HCT116 (cell line): ENCODE results near the gene TPK1. TPM values are rescaled to one million over a fixed set of nuclear protein-coding genes. Genes with fewer than 3 reads are reported as not detected.

Experiments
- ATAC-seq: fragments of 200-7000 bp; cut with Tn5 transposase; 2 replicates; pipeline ENCODE4 v1.9.1; 2020; ENCODE audit warnings: mild to moderate bottlenecking, moderate library complexity
- BruUV-seq: library from RNA; stranded (reverse); fragments of 400-500 nt; replicated peaks from 2 replicates; lab custom pipeline; 2021; lab: Mats Ljungman, UMichigan
- CTCF ChIA-PET: fragments of 300-600 bp; sonication (Branson Sonifier 250); formaldehyde crosslinking; loops from one replicate; lab custom pipeline; 2021; ENCODE audit warnings: antibody characterized with exemption; lab: Charles Lee
- POLR2A ChIA-PET: fragments of 300-600, 350-600 bp; sonication (Branson Sonifier 250); formaldehyde crosslinking; loops from one replicate; lab custom pipeline; 2021; ENCODE audit warnings: antibody characterized with exemption; lab: Charles Lee
- RAD21 ChIA-PET, 2 experiments: fragments of 300-600 bp; sonication (Branson Sonifier 250); formaldehyde crosslinking; loops; one replicate each; lab custom pipeline; 2023; ENCODE audit warnings: low total read pairs in 2 of 2; ENCODE audit not compliant: uncharacterized antibody in 2 of 2, unreplicated experiment in 2 of 2, low non-redundant PET in 1 of 2; lab: Charles Lee
- DNase-seq: peaks from one replicate; pipeline ENCODE4 v3.0.0-alpha.2; 2010; ENCODE audit warnings: low read depth, low spot score
- H2AFZ ChIP-seq: fragments of 200-600 bp; shearing (Covaris generic), sonication (generic); 2 replicates; pipeline ENCODE4 v1.6.1; 2017; ENCODE audit warnings: low read depth, mixed run types, mixed read lengths, antibody characterized with exemption, low read length; ENCODE audit not compliant: poor library complexity, severe bottlenecking
- H3K27ac ChIP-seq: 2 replicates; pipeline ENCODE4 v1.5.1; 2012; ENCODE audit warnings: low read depth, low read length
- H3K27me3 ChIP-seq: fragments of 200-600 bp; sonication (generic); 2 replicates; pipeline ENCODE4 v1.6.1; 2016; ENCODE audit warnings: mixed run types, low read length, mixed read lengths; ENCODE audit not compliant: insufficient read depth
- H3K36me3 ChIP-seq, 2 experiments: fragments of 200-500 bp in 1 of 2; fragments of 200-600 bp in 1 of 2; sonication (Bioruptor generic) in 1 of 2; sonication (generic) in 1 of 2; 2 replicates each; pipeline versions ENCODE4 v1.5.1 to v1.6.1; 2014 to 2016; ENCODE audit warnings: low read length in 2 of 2, inconsistent platforms in 1 of 2, mixed read lengths in 1 of 2, mixed run types in 1 of 2; ENCODE audit not compliant: insufficient read depth in 2 of 2, control insufficient read depth in 1 of 2
- H3K4me1 ChIP-seq, 2 experiments: fragments of 200-600 bp in 1 of 2; sonication (generic) in 1 of 2; 2 replicates each; pipeline versions ENCODE4 v1.5.1 to v1.6.1; 2012 to 2017; ENCODE audit warnings: low read length in 2 of 2, inconsistent platforms in 1 of 2, mild to moderate bottlenecking in 1 of 2, mixed read lengths in 1 of 2, mixed run types in 1 of 2, moderate library complexity in 1 of 2; ENCODE audit not compliant: insufficient read depth in 2 of 2, control insufficient read depth in 1 of 2
- H3K4me2 ChIP-seq: fragments of 200-600 bp; sonication (generic); 2 replicates; pipeline ENCODE4 v1.6.1; 2017; ENCODE audit warnings: mixed run types, low read length, mixed read lengths
- H3K4me3 ChIP-seq, 2 experiments: fragments of 200-600 bp in 1 of 2; sonication (generic) in 1 of 2; replicated peaks in 1 of 2; 2 replicates each; pipeline ENCODE4 v1.5.1; 2011 to 2016; ENCODE audit warnings: low read length in 2 of 2, control low read depth in 1 of 2, low read depth in 1 of 2, mild to moderate bottlenecking in 1 of 2, mixed read lengths in 1 of 2, mixed run types in 1 of 2
- H3K79me2 ChIP-seq: fragments of 200-600 bp; sonication (generic); 2 replicates; pipeline ENCODE4 v1.6.1; 2017; ENCODE audit warnings: mild to moderate bottlenecking, mixed run types, low read length, moderate library complexity, mixed read lengths; ENCODE audit not compliant: insufficient read depth
- H3K9ac ChIP-seq: fragments of 200-600 bp; sonication (generic); 2 replicates; pipeline ENCODE4 v1.6.1; 2016; ENCODE audit warnings: low read length, mixed read lengths
- H3K9me2 ChIP-seq: fragments of 200-600 bp; sonication (generic), shearing (Covaris generic); 2 replicates; pipeline ENCODE4 v1.6.1; 2017; ENCODE audit warnings: mixed run types, mild to moderate bottlenecking, moderate library complexity; ENCODE audit not compliant: insufficient read depth
- H3K9me3 ChIP-seq, 2 experiments: fragments of 200-500 bp in 1 of 2; fragments of 200-600 bp in 1 of 2; sonication (Bioruptor generic) in 1 of 2; sonication (generic) in 1 of 2; 2 replicates each; pipeline ENCODE4 v1.6.1; 2014 to 2017; ENCODE audit warnings: low read length in 2 of 2, mixed read lengths in 2 of 2, inconsistent platforms in 1 of 2, low read depth in 1 of 2, mild to moderate bottlenecking in 1 of 2, mixed run types in 1 of 2, moderate library complexity in 1 of 2; ENCODE audit not compliant: control insufficient read depth in 1 of 2, insufficient read depth in 1 of 2
- H4K20me1 ChIP-seq: fragments of 200-600 bp; sonication (generic), shearing (Covaris generic); 2 replicates; pipeline ENCODE4 v1.6.1; 2017; ENCODE audit warnings: mixed run types, mild to moderate bottlenecking, moderate library complexity; ENCODE audit not compliant: insufficient read depth
- ATF3 ChIP-seq: IDR thresholded peaks from 2 replicates; pipeline ENCODE4 v1.6.1; 2012
- CBX3 ChIP-seq: IDR thresholded peaks from 2 replicates; pipeline ENCODE4 v1.6.1; 2012; ENCODE audit warnings: low read depth
- CEBPB ChIP-seq: IDR thresholded peaks from 2 replicates; pipeline ENCODE4 v1.6.1; 2012; ENCODE audit warnings: low read depth
- CTCF ChIP-seq, 3 experiments: fragments of 200-600 bp in 1 of 3; sonication (generic) in 1 of 3; IDR thresholded peaks in 2 of 3; conservative IDR thresholded peaks in 1 of 3; 2 replicates each; pipeline ENCODE4 v1.5.1; 2012 to 2017; ENCODE audit warnings: low read depth in 2 of 3, low read length in 2 of 3, antibody characterized with exemption in 1 of 3, borderline replicate concordance in 1 of 3, control low read depth in 1 of 3, mild to moderate bottlenecking in 1 of 3, mixed read lengths in 1 of 3, mixed run types in 1 of 3, moderate library complexity in 1 of 3; ENCODE audit not compliant: insufficient read depth in 1 of 3
- EGR1 ChIP-seq: IDR thresholded peaks from 2 replicates; pipeline ENCODE4 v1.6.1; 2012; ENCODE audit warnings: low read depth
- ELF1 ChIP-seq: IDR thresholded peaks from 2 replicates; pipeline ENCODE4 v1.6.1; 2012; ENCODE audit warnings: low read depth, borderline replicate concordance
- EZH2 ChIP-seq: fragments of 200-600 bp; sonication (generic); IDR thresholded peaks from 2 replicates; pipeline ENCODE4 v1.6.1; 2017; ENCODE audit warnings: antibody characterized with exemption, mixed run types
- FOSL1 ChIP-seq: IDR thresholded peaks from 2 replicates; pipeline ENCODE4 v1.6.1; 2012; ENCODE audit warnings: low read depth
- MAX ChIP-seq: IDR thresholded peaks from 2 replicates; pipeline ENCODE4 v1.6.1; 2012
- POLR2AphosphoS5 ChIP-seq: IDR thresholded peaks from 2 replicates; pipeline ENCODE4 v1.6.1; 2011; ENCODE audit warnings: mild to moderate bottlenecking, low read depth, low read length, moderate library complexity
- RAD21 ChIP-seq: IDR thresholded peaks from 2 replicates; pipeline ENCODE4 v1.6.1; 2012; ENCODE audit warnings: low read depth, mild to moderate bottlenecking
- REST ChIP-seq: IDR thresholded peaks from 2 replicates; pipeline ENCODE4 v1.6.1; 2012; ENCODE audit warnings: low read depth
- SIN3A ChIP-seq: IDR thresholded peaks from 2 replicates; pipeline ENCODE4 v1.6.1; 2012; ENCODE audit warnings: low read depth
- SP1 ChIP-seq: IDR thresholded peaks from 2 replicates; pipeline ENCODE4 v1.6.1; 2012; ENCODE audit warnings: low read depth
- SRF ChIP-seq: IDR thresholded peaks from 2 replicates; pipeline ENCODE4 v1.6.1; 2012; ENCODE audit warnings: low read depth
- TCF7L2 ChIP-seq: IDR thresholded peaks from 2 replicates; pipeline ENCODE4 v1.7.0; 2011; ENCODE audit warnings: borderline replicate concordance, inconsistent platforms; ENCODE audit not compliant: insufficient read depth, insufficient read length; ENCODE audit errors: extremely low read depth
- YY1 ChIP-seq: IDR thresholded peaks from 2 replicates; pipeline ENCODE4 v1.6.1; 2011; ENCODE audit warnings: low read length, low read depth, moderate library complexity, mild to moderate bottlenecking; ENCODE audit not compliant: insufficient replicate concordance; ENCODE audit errors: extremely low read depth
- ZBTB33 ChIP-seq: IDR thresholded peaks from 2 replicates; pipeline ENCODE4 v1.6.1; 2011; ENCODE audit warnings: mild to moderate bottlenecking, low read length, moderate library complexity; ENCODE audit not compliant: insufficient replicate concordance; ENCODE audit errors: extremely low read depth
- ZFX ChIP-seq: fragments of 450-650 bp; IDR thresholded peaks from 2 replicates; pipeline ENCODE4 v1.6.1; 2017
- ZNF274 ChIP-seq: fragments of 200-500 bp; sonication (Bioruptor generic); IDR thresholded peaks from 2 replicates; pipeline ENCODE4 v1.6.1; 2014; ENCODE audit warnings: mild to moderate bottlenecking, low read depth, low read length, inconsistent platforms
- intact Hi-C: fragments of 100-400 bp; cut with micrococcal nuclease; formaldehyde crosslinking; loops from 2 replicates; pipeline ENCODE4 v1.10.0; 2022
- total RNA-seq: library from RNA; stranded (reverse); gene quantifications from one replicate; pipeline ENCODE4 v1.2.1, GENCODE V29; 2021; ENCODE audit not compliant: unreplicated experiment

The TPK1 gene
- total RNA-seq, 1 experiment from 2014 or later = 5.4 TPM

GRCh38 chr7:144404946-144405345 is 430.9 kb downstream of the TPK1 start:
- no peak overlapping the region for H2AFZ ChIP-seq
- no peak overlapping the region for H3K4me2 ChIP-seq
- ChIA-PET POLR2A (no interaction called here), CTCF (interaction anchor here (2.1 kb wide), 1 partner anchor 13 kb away, joined by 4 read pairs; no protein-coding TSS in a partner anchor), RAD21 (no interaction called here)
- H3K4me1 ChIP-seq = no peaks in the 10 kb centered on the region
- BruUV-seq = no TSS peak
- no peaks in the 10 kb centered on the region for H3K36me3 ChIP-seq
- H4K20me1 ChIP-seq = no peaks in the 10 kb centered on the region
- H3K79me2 ChIP-seq = no peaks in the 10 kb centered on the region
- no peak overlapping the region for H3K9ac ChIP-seq
- no peaks in the 10 kb centered on the region for H3K9me2 ChIP-seq
- DNase-seq (no peak), ATAC-seq (no peak)
- H3K27ac ChIP-seq = no peak overlapping the region
- intact Hi-C loops = no loop called here
- H3K27me3 ChIP-seq = 0 out of 2 replicates have a peak, but pooled peaks cover 3% of the 10 kb centered on the region
- no peak for TF ChIP-seq EGR1
- no peak for TF ChIP-seq MAX
- TF ChIP-seq ATF3 = no peak
- no peak for TF ChIP-seq FOSL1
- TF ChIP-seq TCF7L2 = no peak
- no peak for TF ChIP-seq CBX3
- TF ChIP-seq REST = no peak
- no peak for TF ChIP-seq ZNF274
- no peak for TF ChIP-seq SP1
- TF ChIP-seq RAD21 = no peak
- no peak for TF ChIP-seq YY1
- TF ChIP-seq CTCF (IDR thresholded peaks at IDR 0.05 in 2 of 3, conservative IDR thresholded peaks at IDR 0.05 in 1 of 3; ENCODE audit: borderline replicate concordance in 1 of 3, insufficient read depth in 1 of 3, low read depth in 2 of 3, low read length in 2 of 3) = no peak
- TF ChIP-seq ELF1 = no peak
- TF ChIP-seq ZBTB33 = no peak
- TF ChIP-seq ZFX = no peak
- no peak for TF ChIP-seq SIN3A
- TF ChIP-seq POLR2AphosphoS5 = no peak
- no peak for TF ChIP-seq SRF
- no peak for TF ChIP-seq EZH2
- TF ChIP-seq CEBPB = no peak
- no peaks in the 10 kb centered on the region for H3K9me3 ChIP-seq
- H3K4me3 ChIP-seq = no peak overlapping the region
